NCI-H526 treated with DMSO at 0.1 percent for 48 hours (cell line): ENCODE data around the gene BPIFB2.
"Not testable (repeated sequence)": the region's sequence is repeated elsewhere in the genome, so short reads cannot be mapped to it uniquely, and the experiment has no call there.

Source experiments
- DNase-seq: peaks from one replicate; lab custom pipeline; 2025; lab: John Stamatoyannopoulos, UW

Gene BPIFB2

GRCh38 chr20:33007376-33008335 is at the start of gene BPIFB2:
Gene BPIFB2, plus strand, starts transcription at chr20:33007704. Its CDS starts 871 bp downstream, at chr20:33008575.
- DNase-seq, result no peak

GRCh38 chr20:32958574-32958973 is 48.9 kb upstream of the BPIFB2 start:
- no peak for DNase-seq

- no peak for DNase-seq
These were observed 47.9 kb upstream of the BPIFB2 start for GRCh38 chr20:32959351-32960221.

- no peak for DNase-seq
These were observed 47.3 kb upstream of the BPIFB2 start for GRCh38 chr20:32960222-32960518.

GRCh38 chr20:32960849-32961731 is 46.4 kb upstream of the BPIFB2 start:
- no peak for DNase-seq

- DNase-seq, result no peak
These were observed 45.5 kb upstream of the BPIFB2 start for GRCh38 chr20:32962053-32962452.

- not testable (repeated sequence) for DNase-seq
These were observed 44.9 kb upstream of the BPIFB2 start for GRCh38 chr20:32962646-32963045.

GRCh38 chr20:32963176-32963575 is 44.3 kb upstream of the BPIFB2 start:
- no peak for DNase-seq

- DNase-seq, result no peak
These were observed 42.9 kb upstream of the BPIFB2 start for GRCh38 chr20:32964575-32964974.

GRCh38 chr20:32965115-32965514 is 42.4 kb upstream of the BPIFB2 start:
- no peak for DNase-seq

GRCh38 chr20:32965581-32966373 is 41.7 kb upstream of the BPIFB2 start:
- no peak for DNase-seq

- no peak for DNase-seq
These were observed 41.1 kb upstream of the BPIFB2 start for GRCh38 chr20:32966382-32966781.

GRCh38 chr20:32966881-32967781 is 40.4 kb upstream of the BPIFB2 start:
- no peak for DNase-seq

- no peak for DNase-seq
These were observed 39.5 kb upstream of the BPIFB2 start for GRCh38 chr20:32967961-32968457.

GRCh38 chr20:32968478-32969241 is 38.8 kb upstream of the BPIFB2 start:
- no peak for DNase-seq

- DNase-seq, result no peak
These were observed 38.0 kb upstream of the BPIFB2 start for GRCh38 chr20:32969356-32970114.

- no peak for DNase-seq
These were observed 37.2 kb upstream of the BPIFB2 start for GRCh38 chr20:32970115-32970972.
